IMR-90 (cell line): ENCODE data around the gene DMD. TPM values are rescaled to one million over a fixed set of nuclear protein-coding genes. Genes with fewer than 3 reads are reported as not detected.

Experiments
- ATAC-seq: fragments of 200-7000 bp; cut with Tn5 transposase; 2 replicates; pipeline ENCODE4 v1.9.1; 2020; ENCODE audit warnings: low read depth, mild to moderate bottlenecking, moderate library complexity
- BruUV-seq: library from RNA; stranded (reverse); fragments of 400-500 nt; replicated peaks from 2 replicates; lab custom pipeline; 2021; lab: Mats Ljungman, UMichigan
- CTCF ChIA-PET: fragments of 300-600 bp; formaldehyde crosslinking; extraction: SDS; loops from one replicate; lab custom pipeline; 2021; ENCODE audit warnings: antibody characterized with exemption; lab: Yijun Ruan, JAX
- POLR2A ChIA-PET: fragments of 300-600 bp; sonication (Branson Sonifier 250); formaldehyde crosslinking; loops from one replicate; lab custom pipeline; 2022; ENCODE audit warnings: antibody characterized with exemption; ENCODE audit not compliant: unreplicated experiment; lab: Charles Lee
- DNase-seq: peaks from one replicate; pipeline ENCODE4 v3.0.0; 2013
- H2AFZ ChIP-seq: replicated peaks from 2 replicates; pipeline ENCODE3; 2013; ENCODE audit warnings: low read length, mild to moderate bottlenecking; ENCODE audit not compliant: poor library complexity
- H2AK5ac ChIP-seq: 2 replicates; pipeline ENCODE4 v1.6.1; 2013; ENCODE audit warnings: low read depth, low read length, inconsistent platforms
- H2AK9ac ChIP-seq: replicated peaks from 2 replicates; pipeline ENCODE3; 2013; ENCODE audit warnings: mild to moderate bottlenecking, low read depth, low read length, moderate library complexity; ENCODE audit not compliant: poor library complexity
- H2BK120ac ChIP-seq: 2 replicates; pipeline ENCODE4 v1.6.1; 2013; ENCODE audit warnings: low read depth, low read length, inconsistent platforms
- H2BK15ac ChIP-seq: 3 replicates; pipeline ENCODE4 v1.6.1; 2013; ENCODE audit warnings: low read depth, low read length, inconsistent platforms
- H2BK20ac ChIP-seq: 2 replicates; pipeline ENCODE4 v1.6.1; 2013; ENCODE audit warnings: low read depth, mild to moderate bottlenecking, inconsistent platforms, low read length, moderate library complexity
- H2BK5ac ChIP-seq: 2 replicates; pipeline ENCODE4 v1.6.1; 2013; ENCODE audit warnings: mild to moderate bottlenecking, low read depth, low read length, inconsistent platforms; ENCODE audit not compliant: poor library complexity, severe bottlenecking
- H3K14ac ChIP-seq: replicated peaks from 2 replicates; pipeline ENCODE4 v1.6.1; 2013; ENCODE audit warnings: low read depth, low read length, inconsistent platforms
- H3K18ac ChIP-seq: 2 replicates; pipeline ENCODE4 v1.6.1; 2013; ENCODE audit warnings: low read depth, low read length, control low read depth
- H3K23ac ChIP-seq: 2 replicates; pipeline ENCODE4 v1.6.1; 2013; ENCODE audit warnings: low read depth, low read length, inconsistent platforms
- H3K27ac ChIP-seq: 2 replicates; pipeline ENCODE4 v1.5.1; 2013; ENCODE audit warnings: mild to moderate bottlenecking, control low read depth, low read length; ENCODE audit not compliant: insufficient read depth
- H3K27me3 ChIP-seq: 2 replicates; pipeline ENCODE4 v1.6.1; 2013; ENCODE audit warnings: low read length; ENCODE audit not compliant: control insufficient read depth, insufficient read depth
- H3K36me3 ChIP-seq: 2 replicates; pipeline ENCODE4 v1.6.1; 2013; ENCODE audit warnings: low read length, mixed read lengths; ENCODE audit not compliant: control insufficient read depth, insufficient read depth
- H3K4ac ChIP-seq: 2 replicates; pipeline ENCODE4 v1.6.1; 2013; ENCODE audit warnings: low read depth, low read length, inconsistent platforms
- H3K4me1 ChIP-seq: 2 replicates; pipeline ENCODE4 v1.6.1; 2013; ENCODE audit warnings: low read length, mixed read lengths; ENCODE audit not compliant: control insufficient read depth, insufficient read depth
- H3K4me2 ChIP-seq: 2 replicates; pipeline ENCODE4 v1.6.1; 2013; ENCODE audit warnings: low read depth, mild to moderate bottlenecking, control low read depth, low read length, moderate library complexity
- H3K4me3 ChIP-seq: 2 replicates; pipeline ENCODE4 v1.5.1; 2013; ENCODE audit warnings: low read depth, mild to moderate bottlenecking, control low read depth, low read length, moderate library complexity; ENCODE audit not compliant: insufficient read depth
- H3K56ac ChIP-seq: 2 replicates; pipeline ENCODE4 v1.6.1; 2013; ENCODE audit warnings: low read length, inconsistent platforms; ENCODE audit not compliant: insufficient read depth; ENCODE audit errors: extremely low read depth
- H3K79me1 ChIP-seq, 2 experiments: 2 replicates each; pipeline ENCODE4 v1.6.1; 2013; ENCODE audit warnings: low read length in 2 of 2, inconsistent platforms in 1 of 2, low read depth in 1 of 2
- H3K9ac ChIP-seq: 2 replicates; pipeline ENCODE4 v1.6.1; 2013; ENCODE audit warnings: low read depth, low read length, control low read depth
- H3K9me1 ChIP-seq: 2 replicates; pipeline ENCODE4 v1.6.1; 2013; ENCODE audit warnings: low read length, inconsistent platforms; ENCODE audit not compliant: insufficient read depth
- H3K9me3 ChIP-seq: 2 replicates; pipeline ENCODE4 v1.6.1; 2013; ENCODE audit warnings: low read length; ENCODE audit not compliant: control insufficient read depth, insufficient read depth
- H4K20me1 ChIP-seq: 2 replicates; pipeline ENCODE4 v1.6.1; 2013; ENCODE audit warnings: low read length, inconsistent platforms; ENCODE audit not compliant: insufficient read depth
- H4K5ac ChIP-seq: 2 replicates; pipeline ENCODE4 v1.6.1; 2013; ENCODE audit warnings: mild to moderate bottlenecking, low read depth, low read length, control low read depth
- H4K8ac ChIP-seq, 2 experiments: 2 replicates each; pipeline ENCODE4 v1.6.1; 2013; ENCODE audit warnings: low read depth in 2 of 2, low read length in 2 of 2, control low read depth in 1 of 2, inconsistent platforms in 1 of 2
- H4K91ac ChIP-seq: 2 replicates; pipeline ENCODE4 v1.6.1; 2013; ENCODE audit warnings: low read depth, low read length, inconsistent platforms; ENCODE audit not compliant: insufficient read depth
- BHLHE40 ChIP-seq: fragments of 150-350 bp; IDR thresholded peaks from 2 replicates; pipeline ENCODE4 v1.6.1; 2016; ENCODE audit warnings: mild to moderate bottlenecking, low read depth, low read length
- CEBPB ChIP-seq: IDR thresholded peaks from 2 replicates; pipeline ENCODE4 v1.6.1; 2012; ENCODE audit warnings: low read depth, low read length, improper control_type of control experiment
- CHD1 ChIP-seq: IDR thresholded peaks from 2 replicates; pipeline ENCODE4 v1.6.1; 2012; ENCODE audit warnings: low read depth, low read length, improper control_type of control experiment
- CTCF ChIP-seq: conservative IDR thresholded peaks from 2 replicates; pipeline ENCODE4 v1.5.1; 2012; ENCODE audit warnings: mild to moderate bottlenecking, low read depth, low read length, improper control_type of control experiment
- ELK1 ChIP-seq: fragments of 150-350 bp; IDR thresholded peaks from 2 replicates; pipeline ENCODE4 v1.6.1; 2016; ENCODE audit warnings: low read depth, mild to moderate bottlenecking, low read length, moderate library complexity, borderline replicate concordance
- MAFK ChIP-seq: IDR thresholded peaks from 2 replicates; pipeline ENCODE4 v1.6.1; 2012; ENCODE audit warnings: low read depth, low read length, improper control_type of control experiment
- MXI1 ChIP-seq: IDR thresholded peaks from 2 replicates; pipeline ENCODE4 v1.6.1; 2012; ENCODE audit warnings: low read depth, mild to moderate bottlenecking, low read length, moderate library complexity, borderline replicate concordance
- POLR2A ChIP-seq: IDR thresholded peaks from 2 replicates; pipeline ENCODE4 v1.6.1; 2012; ENCODE audit warnings: mild to moderate bottlenecking, low read depth, low read length
- RAD21 ChIP-seq: IDR thresholded peaks from 2 replicates; pipeline ENCODE4 v1.6.1; 2012; ENCODE audit warnings: low read length, improper control_type of control experiment
- RCOR1 ChIP-seq: IDR thresholded peaks from 2 replicates; pipeline ENCODE4 v1.6.1; 2012; ENCODE audit warnings: mild to moderate bottlenecking, low read length, improper control_type of control experiment; ENCODE audit not compliant: insufficient replicate concordance
- SMC3 ChIP-seq: fragments of 150-350 bp; IDR thresholded peaks from 2 replicates; pipeline ENCODE4 v1.6.1; 2016; ENCODE audit warnings: low read depth, mild to moderate bottlenecking, antibody characterized with exemption, low read length, moderate library complexity
- USF2 ChIP-seq: fragments of 150-350 bp; IDR thresholded peaks from 2 replicates; pipeline ENCODE4 v1.6.1; 2017; ENCODE audit warnings: mild to moderate bottlenecking, antibody characterized with exemption, low read length, low read depth
- WGBS, 2 experiments: methylation state at CpG; one replicate each; pipeline versions ENCODE4 v1.1.5 to v1.1.7; 2013; ENCODE audit warnings: missing lambda C conversion rate in 2 of 2; ENCODE audit not compliant: insufficient read length in 1 of 2; ENCODE audit errors: extremely low coverage in 2 of 2; 5-methylcytosine and 5-hydroxymethylcytosine counted together
- dilution Hi-C: fragments of 300-500 bp; cut with HindIII; formaldehyde crosslinking; loops from one replicate; pipeline ENCODE4 v1.14.3; 2018; ENCODE audit warnings: low sequenced_read_pairs; ENCODE audit not compliant: unreplicated experiment
- in situ Hi-C: fragments of 300-500 bp; cut with MboI; formaldehyde crosslinking; loops from 3 replicates; pipeline ENCODE4 v1.14.3; 2019; ENCODE audit warnings: low sequenced_read_pairs, inconsistent platforms, mixed read lengths
- intact Hi-C: fragments of 100-400 bp; cut with micrococcal nuclease; formaldehyde crosslinking; loops from 2 replicates; pipeline ENCODE4 v1.10.0; 2022
- polyA plus RNA-seq, 3 experiments: library from polyadenylated mRNA; depleted of rRNA; stranded (reverse); fragments of >200 nt; gene quantifications; 2 replicates each; pipeline ENCODE4 v1.2.3, GENCODE V29; 2012; ENCODE audit warnings: low replicate concordance in 1 of 3
- total RNA-seq: library from RNA; depleted of rRNA; stranded (reverse); fragments of >200 nt; gene quantifications from 2 replicates; pipeline ENCODE4 v1.2.3, GENCODE V29; 2012

Gene DMD
- total and polyA plus RNA-seq, 2 of the 4 experiments (the other 2 are of a cell fraction), result 6.6 to 11.8 TPM

- Histone ChIP-seq H3K56ac (no peak overlapping the region), H4K20me1 (no peaks in the 10 kb centered on the region), H4K91ac (no peak overlapping the region), H2BK120ac (no peak overlapping the region), H3K27me3 (no peaks in the 10 kb centered on the region), H3K4me1 (no peaks in the 10 kb centered on the region), H2BK20ac (no peak overlapping the region), H2AK9ac (no peak overlapping the region), H3K23ac (no peak overlapping the region), H3K14ac (no peak overlapping the region), H3K9me3 (no peaks in the 10 kb centered on the region), H3K4me2 (no peak overlapping the region), H3K36me3 (no peaks in the 10 kb centered on the region), H3K9ac (no peak overlapping the region), H3K4me3 (no peak overlapping the region), H3K27ac (no peak overlapping the region), H2BK5ac (no peak overlapping the region), H2BK15ac (no peak overlapping the region), H2AK5ac (no peak overlapping the region), H3K4ac (no peak overlapping the region), H3K9me1 (no peaks in the 10 kb centered on the region), H4K8ac (no peak overlapping the region), H4K5ac (no peak overlapping the region), H2AFZ (no peak overlapping the region), H3K18ac (no peak overlapping the region), H3K79me1 (no peaks in the 10 kb centered on the region)
- dilution Hi-C loops, result no loop called here
- ATAC-seq (no peak), DNase-seq (no peak)
- POLR2A ChIA-PET, result no interaction called here
- CTCF ChIA-PET, result interaction anchor here (0.7 kb wide), 1 partner anchor 37 kb away, joined by 6 read pairs; no protein-coding TSS in a partner anchor
- in situ Hi-C loops, result no loop called here
- BruUV-seq, result no TSS peak
- TF ChIP-seq RAD21 (no peak), CEBPB (no peak), RCOR1 (no peak), MAFK (no peak), ELK1 (no peak), MXI1 (no peak), SMC3 (no peak), CTCF (no peak), POLR2A (no peak), BHLHE40 (no peak), USF2 (no peak), CHD1 (no peak)
- WGBS, 2 experiments, result no CpG with 5 or more reads among the region's 2 CpGs
- intact Hi-C loops, result no loop called here
Measured at GRCh38 chrX:31588355-31588754, 1623.0 kb downstream of the DMD start.
